H7 (cell line): ENCODE results near the gene TYMS. TPM values are rescaled to one million over a fixed set of nuclear protein-coding genes. Genes with fewer than 3 reads are reported as not detected.
A peak's percentile ranks its signal among the peaks of the same experiment; 100 is the strongest.
"Not testable (repeated sequence)": the region's sequence is repeated elsewhere in the genome, so short reads cannot be mapped to it uniquely, and the experiment has no call there.

Source experiments
- DNase-seq: peaks from one replicate; pipeline ENCODE4 v3.0.0; 2012
- H3K27me3 ChIP-seq: 2 replicates; pipeline ENCODE4 v1.6.0; 2011; ENCODE audit warnings: mild to moderate bottlenecking, low read length; ENCODE audit not compliant: control insufficient read depth, insufficient read depth
- H3K36me3 ChIP-seq: replicated peaks from 2 replicates; pipeline ENCODE4 v1.5.1; 2011; ENCODE audit warnings: low read length; ENCODE audit not compliant: control insufficient read depth, insufficient read depth
- H3K4me3 ChIP-seq: 2 replicates; pipeline ENCODE4 v1.5.1; 2011; ENCODE audit warnings: low read depth, mild to moderate bottlenecking, control low read depth, low read length, moderate library complexity; ENCODE audit not compliant: insufficient read depth
- total RNA-seq: library from RNA; depleted of rRNA; stranded (reverse); fragments of >200 nt; shearing (Covaris generic); gene quantifications from 2 replicates; pipeline ENCODE4 v1.2.3, GENCODE V29; 2014

Gene TYMS
- total RNA-seq, 1 experiment from 2014 or later: 44.8 TPM

GRCh38 chr18:677145-677544 lies 19.7 kb downstream of the TYMS start:
- H3K36me3 ChIP-seq: peaks cover 21% of the 10 kb centered on the region
- H3K27me3 ChIP-seq: no peaks in the 10 kb centered on the region
- H3K4me3 ChIP-seq: no peak overlapping the region
- DNase-seq: no peak

GRCh38 chr18:677951-678381 lies 20.5 kb downstream of the TYMS start:
- Histone ChIP-seq H3K4me3 (no peak overlapping the region), H3K36me3 (peaks cover 20% of the 10 kb centered on the region), H3K27me3 (no peaks in the 10 kb centered on the region)
- no peak for DNase-seq

GRCh38 chr18:678482-679182 lies 21.2 kb downstream of the TYMS start:
- no peak overlapping the region for H3K4me3 ChIP-seq
- H3K27me3 ChIP-seq: no peaks in the 10 kb centered on the region
- H3K36me3 ChIP-seq: peaks cover 23% of the 10 kb centered on the region
- peak; percentile 52 for DNase-seq

- H3K4me3 ChIP-seq: no peak overlapping the region
- H3K27me3 ChIP-seq: no peaks in the 10 kb centered on the region
- DNase-seq: no peak
- peaks cover 24% of the 10 kb centered on the region for H3K36me3 ChIP-seq
These were observed 22.1 kb downstream of the TYMS start for GRCh38 chr18:679516-679915.

GRCh38 chr18:680392-680791 lies 22.9 kb downstream of the TYMS start:
- DNase-seq: no peak
- peaks cover 21% of the 10 kb centered on the region for H3K36me3 ChIP-seq
- H3K4me3 ChIP-seq: no peak overlapping the region
- no peaks in the 10 kb centered on the region for H3K27me3 ChIP-seq

GRCh38 chr18:681985-682384 lies 24.5 kb downstream of the TYMS start:
- H3K4me3 ChIP-seq: no peak overlapping the region
- H3K36me3 ChIP-seq: peaks cover 28% of the 10 kb centered on the region
- no peaks in the 10 kb centered on the region for H3K27me3 ChIP-seq
- no peak for DNase-seq

- DNase-seq, H3K4me3 ChIP-seq, H3K27me3 ChIP-seq: not testable (repeated sequence)
- H3K36me3 ChIP-seq: peaks cover 28% of the 10 kb centered on the region
These were observed 25.0 kb downstream of the TYMS start for GRCh38 chr18:682416-682815.

GRCh38 chr18:682833-683232 lies 25.4 kb downstream of the TYMS start:
- DNase-seq: no peak
- no peaks in the 10 kb centered on the region for H3K27me3 ChIP-seq
- no peak overlapping the region for H3K4me3 ChIP-seq
- H3K36me3 ChIP-seq: peaks cover 24% of the 10 kb centered on the region

GRCh38 chr18:683531-683930 lies 26.1 kb downstream of the TYMS start:
- no peak for DNase-seq
- no peak overlapping the region for H3K4me3 ChIP-seq
- H3K36me3 ChIP-seq: peaks cover 22% of the 10 kb centered on the region
- H3K27me3 ChIP-seq: no peaks in the 10 kb centered on the region

GRCh38 chr18:685438-685837 lies 28.0 kb downstream of the TYMS start:
- Histone ChIP-seq H3K4me3 (no peak overlapping the region), H3K27me3 (no peaks in the 10 kb centered on the region), H3K36me3 (peaks cover 21% of the 10 kb centered on the region)
- peak; percentile 81 for DNase-seq

- peaks cover 19% of the 10 kb centered on the region for H3K36me3 ChIP-seq
- H3K4me3 ChIP-seq: no peak overlapping the region
- H3K27me3 ChIP-seq: no peaks in the 10 kb centered on the region
- DNase-seq: peak; percentile 86
These were observed 29.1 kb downstream of the TYMS start for GRCh38 chr18:686339-687111.

- H3K4me3 ChIP-seq: no peak overlapping the region
- no peaks in the 10 kb centered on the region for H3K27me3 ChIP-seq
- peaks cover 10% of the 10 kb centered on the region for H3K36me3 ChIP-seq
- DNase-seq: no peak
These were observed 30.9 kb downstream of the TYMS start for GRCh38 chr18:688323-688722.

GRCh38 chr18:692824-693223 lies 35.4 kb downstream of the TYMS start:
- DNase-seq: no peak
- H3K4me3 ChIP-seq: no peak overlapping the region
- peaks cover 5% of the 10 kb centered on the region for H3K36me3 ChIP-seq
- H3K27me3 ChIP-seq: no peaks in the 10 kb centered on the region

GRCh38 chr18:693466-694187 lies 36.2 kb downstream of the TYMS start:
- Histone ChIP-seq H3K36me3 (peaks cover 5% of the 10 kb centered on the region), H3K4me3 (no peak overlapping the region), H3K27me3 (no peaks in the 10 kb centered on the region)
- no peak for DNase-seq

GRCh38 chr18:697012-697411 lies 39.6 kb downstream of the TYMS start:
- Histone ChIP-seq H3K4me3 (no peak overlapping the region), H3K27me3 (no peaks in the 10 kb centered on the region), H3K36me3 (peaks cover 5% of the 10 kb centered on the region)
- no peak for DNase-seq
